ENCODE data around the gene PCA3.

Gene PCA3

DNA sequence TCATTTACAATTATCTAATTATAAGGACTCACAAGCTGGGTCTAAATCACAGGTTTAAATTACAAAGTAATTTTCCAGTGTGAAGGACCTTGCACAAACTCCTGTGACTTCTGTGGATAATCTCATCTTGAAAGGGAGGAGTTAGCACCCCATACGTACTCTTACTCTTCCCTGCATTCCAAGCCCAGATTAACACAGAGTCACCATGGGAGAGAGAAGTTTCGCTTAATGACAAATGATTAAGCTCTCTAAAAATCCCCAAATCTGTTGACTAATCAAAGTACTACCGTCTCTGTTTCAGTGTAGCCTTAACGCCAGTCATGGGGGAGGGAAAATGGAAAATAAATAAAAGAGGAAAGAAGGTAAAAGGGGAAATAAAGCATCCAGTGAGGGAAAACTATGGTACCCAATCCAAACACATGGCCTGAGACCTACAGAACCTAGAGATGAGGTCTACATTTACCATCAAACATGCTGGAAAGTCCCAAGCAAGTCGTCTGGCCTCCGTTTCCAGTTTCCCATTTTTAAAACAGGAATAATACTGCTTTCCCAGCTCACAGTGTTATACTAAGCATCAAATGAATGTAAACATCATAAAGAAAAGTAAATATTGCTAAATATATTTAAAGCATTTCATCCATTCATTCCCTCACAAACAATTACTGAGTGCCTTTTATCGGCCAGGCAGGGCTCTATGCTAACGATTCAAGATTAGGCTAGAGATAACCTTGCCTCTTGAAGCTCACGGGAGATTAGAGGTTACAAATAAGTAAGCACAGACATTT is 63.2 kb downstream of the PCA3 start:
- no peak for DNase-seq (ENCODE audit: low read depth in 3 of 3)

DNA sequence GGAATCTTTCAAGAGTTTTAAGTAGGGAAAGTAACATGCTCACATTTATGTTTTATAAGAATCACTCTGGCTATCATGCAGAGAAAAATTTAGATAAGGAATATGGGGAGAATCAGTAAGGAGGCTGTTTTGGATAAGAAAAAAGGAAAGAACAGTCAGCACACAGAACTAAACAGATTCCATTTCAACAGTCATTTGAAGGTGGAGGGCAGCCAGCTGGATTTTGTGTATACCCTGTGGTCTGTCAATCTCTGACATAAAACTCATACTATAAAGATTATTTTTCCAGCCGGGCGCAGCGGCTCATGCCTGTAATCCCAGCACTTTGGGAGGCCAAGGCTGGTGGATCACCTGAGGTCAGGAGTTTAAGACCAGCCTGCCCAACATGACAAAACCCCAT is 64.2 kb downstream of the PCA3 start:
- no peak for DNase-seq (ENCODE audit: low read depth in 3 of 3)

DNA sequence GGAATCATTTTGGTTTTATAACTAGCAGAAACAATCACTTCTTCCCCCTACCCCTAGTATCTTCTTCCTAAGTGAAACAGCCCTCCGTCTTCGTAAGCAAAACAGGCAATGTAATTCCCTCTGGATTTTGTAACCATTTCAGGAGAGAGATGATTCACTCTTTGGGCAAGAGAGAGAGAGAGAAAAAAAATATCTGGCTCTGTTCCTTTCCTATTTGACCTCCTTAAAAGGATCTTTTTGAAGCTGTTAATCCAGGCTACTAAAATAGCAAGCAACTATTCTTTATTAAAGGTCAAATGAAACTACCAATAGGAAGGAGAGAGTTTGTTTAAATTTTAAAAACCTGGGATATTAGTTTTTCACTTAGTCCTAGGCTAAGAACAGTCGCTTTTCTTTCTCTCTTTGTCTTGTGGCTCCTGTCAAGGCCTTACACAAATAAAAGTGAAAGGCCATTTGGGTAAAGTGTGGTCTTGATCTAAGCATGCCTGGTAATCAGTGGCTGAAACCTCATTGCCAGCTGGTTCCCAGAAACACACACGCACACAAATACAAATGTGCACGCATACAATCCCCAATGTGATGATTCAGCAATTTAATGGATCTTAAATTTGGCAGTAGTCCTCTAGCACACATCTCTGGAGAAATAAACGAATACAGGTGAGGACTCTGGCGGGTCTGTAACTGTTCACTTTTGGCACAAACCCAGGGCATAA is 71.5 kb downstream of the PCA3 start:
- no peak for DNase-seq (ENCODE audit: low read depth in 3 of 3)

Data from stimulated activated CD4-positive, alpha-beta T cell treated with anti-CD3 and anti-CD28 coated beads, TNF-alpha, amount 100 ng/mL, for 48 hours (primary cell).